ENCODE measurements around the gene PCK1.

DNA sequence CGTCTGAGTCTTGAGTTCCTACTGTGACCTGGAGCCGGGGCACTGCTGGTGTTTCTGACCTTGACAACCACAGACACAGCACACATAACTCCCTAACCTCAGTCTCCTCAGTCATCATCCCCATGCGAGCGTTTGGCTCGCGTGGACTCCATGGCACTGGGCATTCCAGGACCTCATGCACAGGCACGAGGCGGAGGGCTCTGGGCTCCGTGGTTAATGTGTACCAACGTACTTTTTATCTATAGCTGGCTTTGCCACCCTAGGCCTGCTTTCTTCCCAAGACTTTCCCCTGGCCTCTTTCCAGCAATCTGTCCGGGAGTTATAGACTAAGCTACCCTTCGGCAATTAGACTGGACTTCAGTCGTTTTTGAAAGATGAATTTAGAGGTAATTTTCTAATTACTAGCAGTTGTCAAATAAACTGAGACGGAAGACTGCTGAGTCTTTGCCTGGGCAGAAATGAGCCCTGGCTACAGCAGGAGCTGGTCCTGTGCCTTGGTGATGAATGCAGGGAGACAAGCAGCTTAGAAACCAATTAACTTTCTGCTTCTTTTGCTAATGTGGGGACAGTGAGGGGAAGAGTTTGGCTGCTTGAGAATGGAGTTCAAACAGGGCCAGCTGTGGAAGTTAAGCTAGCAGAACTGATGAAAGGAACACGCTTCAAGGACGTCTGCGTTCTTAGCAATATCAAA lies 19.9 kb upstream of the PCK1 start:
- TF ChIP-seq, protein P1, sequence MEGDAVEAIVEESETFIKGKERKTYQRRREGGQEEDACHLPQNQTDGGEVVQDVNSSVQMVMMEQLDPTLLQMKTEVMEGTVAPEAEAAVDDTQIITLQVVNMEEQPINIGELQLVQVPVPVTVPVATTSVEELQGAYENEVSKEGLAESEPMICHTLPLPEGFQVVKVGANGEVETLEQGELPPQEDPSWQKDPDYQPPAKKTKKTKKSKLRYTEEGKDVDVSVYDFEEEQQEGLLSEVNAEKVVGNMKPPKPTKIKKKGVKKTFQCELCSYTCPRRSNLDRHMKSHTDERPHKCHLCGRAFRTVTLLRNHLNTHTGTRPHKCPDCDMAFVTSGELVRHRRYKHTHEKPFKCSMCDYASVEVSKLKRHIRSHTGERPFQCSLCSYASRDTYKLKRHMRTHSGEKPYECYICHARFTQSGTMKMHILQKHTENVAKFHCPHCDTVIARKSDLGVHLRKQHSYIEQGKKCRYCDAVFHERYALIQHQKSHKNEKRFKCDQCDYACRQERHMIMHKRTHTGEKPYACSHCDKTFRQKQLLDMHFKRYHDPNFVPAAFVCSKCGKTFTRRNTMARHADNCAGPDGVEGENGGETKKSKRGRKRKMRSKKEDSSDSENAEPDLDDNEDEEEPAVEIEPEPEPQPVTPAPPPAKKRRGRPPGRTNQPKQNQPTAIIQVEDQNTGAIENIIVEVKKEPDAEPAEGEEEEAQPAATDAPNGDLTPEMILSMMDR (conservative IDR thresholded peaks at IDR 0.05; ENCODE audit: low read depth in 2 of 2): no peak
- TF ChIP-seq EZH2phosphoT487 (IDR thresholded peaks at IDR 0.05; ENCODE audit: unreplicated experiment) (no peak), ZNF331 (CRISPR knock-in tag; IDR thresholded peaks at IDR 0.05; ENCODE audit: low read depth) (no peak), CREB1 (CRISPR knock-in tag; IDR thresholded peaks at IDR 0.05; ENCODE audit: low read depth) (no peak)
- TF ChIP-seq, protein P2, sequence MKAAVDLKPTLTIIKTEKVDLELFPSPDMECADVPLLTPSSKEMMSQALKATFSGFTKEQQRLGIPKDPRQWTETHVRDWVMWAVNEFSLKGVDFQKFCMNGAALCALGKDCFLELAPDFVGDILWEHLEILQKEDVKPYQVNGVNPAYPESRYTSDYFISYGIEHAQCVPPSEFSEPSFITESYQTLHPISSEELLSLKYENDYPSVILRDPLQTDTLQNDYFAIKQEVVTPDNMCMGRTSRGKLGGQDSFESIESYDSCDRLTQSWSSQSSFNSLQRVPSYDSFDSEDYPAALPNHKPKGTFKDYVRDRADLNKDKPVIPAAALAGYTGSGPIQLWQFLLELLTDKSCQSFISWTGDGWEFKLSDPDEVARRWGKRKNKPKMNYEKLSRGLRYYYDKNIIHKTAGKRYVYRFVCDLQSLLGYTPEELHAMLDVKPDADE (IDR thresholded peaks at IDR 0.05): no peak
